K562 (cell line): ENCODE data around the gene STK4. TPM values are rescaled to one million over a fixed set of nuclear protein-coding genes. Genes with fewer than 3 reads are reported as not detected.

ENCODE experiments used
- ATAC-seq: fragments of 200-7000 bp; cut with Tn5 transposase; 3 replicates; pipeline ENCODE4 v1.9.1; 2020; ENCODE audit warnings: moderate library complexity
- BruUV-seq: library from RNA; stranded (reverse); fragments of 400-500 nt; replicated peaks from 2 replicates; lab custom pipeline; 2021; lab: Mats Ljungman, UMichigan
- CTCF ChIA-PET: fragments of 300-600 bp; formaldehyde crosslinking; extraction: SDS; loops from one replicate; lab custom pipeline; 2021; ENCODE audit warnings: low intra/inter-chr PET ratio; lab: Yijun Ruan, JAX
- POLR2A ChIA-PET: fragments of 300-600, 350-650 bp; sonication (Branson Sonifier 250); formaldehyde crosslinking; extraction: SDS; loops from one replicate; lab custom pipeline; 2021; ENCODE audit warnings: antibody characterized with exemption, inconsistent platforms; lab: Yijun Ruan, JAX
- DNase-seq, 4 experiments: peaks; one replicate each; pipeline versions ENCODE4 v3.0.0 to v3.0.0-alpha.2; 2011 to 2018; ENCODE audit warnings: low spot score in 3 of 4, mixed read lengths in 3 of 4; ENCODE audit errors: extremely low read depth in 1 of 4
- FAIRE-seq: peaks from 2 replicates; lab custom pipeline; 2011; peaks lifted over from hg19 to GRCh38; lab: Jason Lieb, UNC
- H2AFZ ChIP-seq: 2 replicates; pipeline ENCODE4 v1.6.0; 2011; ENCODE audit warnings: low read depth, low read length, control low read depth, inconsistent platforms
- H3K27ac ChIP-seq: fragments of 200-600 bp; 3 replicates; pipeline ENCODE4 v1.8.0; 2011; ENCODE audit warnings: low read depth, mild to moderate bottlenecking, control low read depth, inconsistent platforms, low read length, moderate library complexity, mixed read lengths; ENCODE audit errors: extremely low read depth
- H3K27me3 ChIP-seq, 2 experiments: fragments of 300-600 bp in 1 of 2; 2 replicates in 1 of 2; 3 replicates in 1 of 2; pipeline versions ENCODE4 v1.6.0 to v1.8.0; 2011; ENCODE audit warnings: inconsistent platforms in 2 of 2, low read length in 2 of 2, mild to moderate bottlenecking in 1 of 2, mixed read lengths in 1 of 2, moderate library complexity in 1 of 2; ENCODE audit not compliant: control insufficient read depth in 2 of 2, insufficient read depth in 2 of 2
- H3K36me3 ChIP-seq: fragments of 300-600 bp; 3 replicates; pipeline ENCODE4 v1.8.0; 2011; ENCODE audit warnings: mild to moderate bottlenecking, low read length, inconsistent platforms; ENCODE audit not compliant: control insufficient read depth, insufficient read depth
- H3K4me1 ChIP-seq, 2 experiments: fragments of 200-600 bp in 1 of 2; replicated peaks in 1 of 2; 2 replicates in 1 of 2; 3 replicates in 1 of 2; pipeline versions ENCODE4 v1.5.1 to v1.8.0; 2011; ENCODE audit warnings: inconsistent platforms in 2 of 2, low read length in 2 of 2, mild to moderate bottlenecking in 1 of 2, mixed read lengths in 1 of 2, moderate library complexity in 1 of 2; ENCODE audit not compliant: control insufficient read depth in 2 of 2, insufficient read depth in 2 of 2
- H3K4me2 ChIP-seq: 2 replicates; pipeline ENCODE4 v1.6.1; 2011; ENCODE audit warnings: low read length, control low read depth, inconsistent platforms, mixed read lengths; ENCODE audit not compliant: insufficient read depth
- H3K4me3 ChIP-seq: fragments of 200-600 bp; sonication (generic), shearing (Covaris generic); 2 replicates; pipeline ENCODE4 v1.5.1; 2016; ENCODE audit warnings: control low read depth, inconsistent platforms
- H3K79me2 ChIP-seq: fragments of 200-600 bp; 3 replicates; pipeline ENCODE4 v1.8.0; 2011; ENCODE audit warnings: low read length, inconsistent platforms; ENCODE audit not compliant: control insufficient read depth, insufficient read depth
- H3K9ac ChIP-seq, 2 experiments: 2 replicates each; pipeline versions ENCODE4 v1.6.0 to v1.6.1; 2011; ENCODE audit warnings: low read depth in 2 of 2, low read length in 2 of 2, control low read depth in 1 of 2, inconsistent platforms in 1 of 2, mild to moderate bottlenecking in 1 of 2, mixed read lengths in 1 of 2; ENCODE audit not compliant: insufficient read depth in 1 of 2
- H3K9me1 ChIP-seq: one replicate; pipeline ENCODE4 v1.6.0; 2011; ENCODE audit warnings: inconsistent platforms, mild to moderate bottlenecking, low read length, moderate library complexity; ENCODE audit not compliant: control insufficient read depth, insufficient read depth
- H3K9me3 ChIP-seq: replicated peaks from 2 replicates; pipeline ENCODE4 v1.5.1; 2011; ENCODE audit warnings: low read depth, low read length, inconsistent platforms; ENCODE audit not compliant: control insufficient read depth, insufficient read depth
- H4K20me1 ChIP-seq: replicated peaks from 2 replicates; pipeline ENCODE4 v1.6.1; 2011; ENCODE audit warnings: low read length, inconsistent platforms, mixed read lengths; ENCODE audit not compliant: control insufficient read depth, insufficient read depth
- CTCFL ChIP-seq: IDR thresholded peaks from 2 replicates; pipeline ENCODE4 v1.6.1; 2011; ENCODE audit warnings: borderline replicate concordance, low read depth, mild to moderate bottlenecking, moderate library complexity, low read length; ENCODE audit not compliant: insufficient read depth, poor library complexity, severe bottlenecking
- EWSR1 ChIP-seq: fragments of 450-650 bp; IDR thresholded peaks from 2 replicates; pipeline ENCODE4 v1.6.1; 2018; ENCODE audit warnings: borderline replicate concordance, mild to moderate bottlenecking, low read depth, moderate library complexity; ENCODE audit not compliant: partially characterized antibody
- GATAD2A ChIP-seq: fragments of 450-650 bp; IDR thresholded peaks from 2 replicates; pipeline ENCODE4 v1.6.1; 2017
- HDAC1 ChIP-seq, 2 experiments: fragments of 450-650 bp; IDR thresholded peaks; 2 replicates each; pipeline ENCODE4 v1.6.1; 2016 to 2017; ENCODE audit warnings: inconsistent platforms in 1 of 2, mild to moderate bottlenecking in 1 of 2, moderate library complexity in 1 of 2
- SIN3A ChIP-seq, 2 experiments: fragments of 150-350 bp in 1 of 2; IDR thresholded peaks; 2 replicates each; pipeline ENCODE4 v1.6.1; 2011 to 2016; ENCODE audit warnings: borderline replicate concordance in 2 of 2, low read depth in 2 of 2, low read length in 2 of 2, mild to moderate bottlenecking in 2 of 2, moderate library complexity in 2 of 2; ENCODE audit not compliant: control insufficient read depth in 1 of 2
- SNIP1 ChIP-seq: fragments of 450-650 bp; IDR thresholded peaks from 2 replicates; pipeline ENCODE4 v1.7.1; 2017; ENCODE audit warnings: low read depth, mild to moderate bottlenecking
- TAF1 ChIP-seq: IDR thresholded peaks from 2 replicates; pipeline ENCODE4 v1.6.1; 2011; ENCODE audit warnings: mild to moderate bottlenecking, low read length, moderate library complexity; ENCODE audit not compliant: insufficient read depth, control insufficient read depth, severe bottlenecking; ENCODE audit errors: extremely low read depth
- TGIF2 ChIP-seq: sonication (generic); formaldehyde crosslinking; IDR thresholded peaks from 2 replicates; pipeline ENCODE4 v1.8.1; 2022; ENCODE audit warnings: mild to moderate bottlenecking, missing genetic modification reagents, moderate library complexity
- TOE1 ChIP-seq, 2 experiments: fragments of 450-650 bp in 1 of 2; sonication (generic) in 1 of 2; formaldehyde crosslinking in 1 of 2; IDR thresholded peaks; 2 replicates each; pipeline versions ENCODE4 v1.7.1 to v1.8.0; 2016 to 2022; ENCODE audit warnings: borderline replicate concordance in 2 of 2, mild to moderate bottlenecking in 2 of 2, antibody characterized with exemption in 1 of 2, inconsistent platforms in 1 of 2, low read depth in 1 of 2, missing genetic modification reagents in 1 of 2, moderate library complexity in 1 of 2
- ZBED1 ChIP-seq: IDR thresholded peaks from 2 replicates; pipeline ENCODE4 v1.6.1; 2014
- ZNF12 ChIP-seq: sonication (generic); formaldehyde crosslinking; IDR thresholded peaks from 2 replicates; pipeline ENCODE4 v1.4.0; 2020; ENCODE audit warnings: mild to moderate bottlenecking, missing genetic modification reagents
- ZNF212 ChIP-seq: fragments of 450-650 bp; formaldehyde crosslinking; IDR thresholded peaks from 2 replicates; pipeline ENCODE4 v1.4.0; 2020; ENCODE audit warnings: mild to moderate bottlenecking
- ZNF507 ChIP-seq: conservative IDR thresholded peaks from 2 replicates; pipeline ENCODE4 v1.6.1; 2017; ENCODE audit warnings: missing genetic modification characterization, missing compliant biosample characterization
- ZNF696 ChIP-seq: fragments of 250-450 bp; sonication (Bioruptor Pico); conservative IDR thresholded peaks from 2 replicates; pipeline ENCODE4 v1.4.0; 2020; ENCODE audit warnings: mild to moderate bottlenecking, moderate library complexity
- ZNF717 ChIP-seq: fragments of 250-450 bp; sonication (Bioruptor Pico); IDR thresholded peaks from 2 replicates; pipeline ENCODE4 v1.5.0; 2021
- ZNF76 ChIP-seq: fragments of 250-450 bp; sonication (Bioruptor Pico); IDR thresholded peaks from 2 replicates; pipeline ENCODE4 v1.4.0; 2020; ENCODE audit warnings: mild to moderate bottlenecking, moderate library complexity, borderline replicate concordance
- ZZZ3 ChIP-seq: fragments of 450-650 bp; IDR thresholded peaks from 2 replicates; pipeline ENCODE4 v1.6.1; 2016; ENCODE audit warnings: antibody characterized with exemption, mild to moderate bottlenecking, moderate library complexity
- WGBS: fragments of 100-300 bp; shearing (Covaris generic); methylation state at CpG from one replicate; pipeline ENCODE4 v1.1.6; 2016; ENCODE audit warnings: low coverage, mixed read lengths; ENCODE audit not compliant: insufficient coverage; ENCODE audit errors: missing lambda C conversion rate; 5-methylcytosine and 5-hydroxymethylcytosine counted together
- in situ Hi-C: fragments of 300-500 bp; cut with MboI; formaldehyde crosslinking; loops from 4 replicates; pipeline ENCODE4 v1.15.0; 2018; ENCODE audit warnings: inconsistent platforms, mixed read lengths
- intact Hi-C: fragments of 100-400 bp; cut with micrococcal nuclease; formaldehyde crosslinking; loops from 2 replicates; pipeline ENCODE4 v1.14.2; 2022
- polyA plus RNA-seq, 8 experiments: library from polyadenylated mRNA; depleted of rRNA in 4 of 8; stranded (reverse) in 5 of 8; unstranded in 3 of 8; fragments of >200 nt; fragmentation: Nextera tagmentation in 2 of 8; fragmentation: Illumina TruSeq in 1 of 8; extraction: Ambion mirVana in 2 of 8; extraction: Trizol in 1 of 8; gene quantifications; 2 replicates each; pipeline versions ENCODE4 v1.2.1 to v1.2.3, GENCODE V29; 2011 to 2014; ENCODE audit warnings: inconsistent platforms in 1 of 8, missing spikeins in 1 of 8
- total RNA-seq, 7 experiments: library from RNA; depleted of rRNA in 6 of 7; stranded (reverse); fragments of >200 nt in 6 of 7; fragmentation: Illumina TruSeq in 2 of 7; extraction: Trizol in 2 of 7; gene quantifications; 2 replicates each; pipeline versions ENCODE4 v1.2.1 to v1.2.3, GENCODE V29; 2011 to 2021; ENCODE audit warnings: low replicate concordance in 1 of 7

STK4 gene
- total and polyA plus RNA-seq, 9 of the 15 experiments (the other 6 are each of a cell fraction or from before 2014, with no cell fraction given) = 11.9 to 30.6 (median 22.2) TPM

- WGBS = 88% methylated on average over 3 of the region's 3 CpGs
- ChIA-PET POLR2A (no interaction called here), CTCF (no interaction called here)
- intact Hi-C loops = no loop called here
- Histone ChIP-seq H3K4me2 (no peak overlapping the region), H3K27me3 (no peaks in the 10 kb centered on the region), H4K20me1 (no peaks in the 10 kb centered on the region), H3K79me2 (no peaks in the 10 kb centered on the region), H3K9me1 (no peaks in the 10 kb centered on the region), H3K9me3 (no peaks in the 10 kb centered on the region), H3K36me3 (peaks cover 19% of the 10 kb centered on the region; the same call in 2 of the 3 replicates), H3K9ac (no peak overlapping the region), H2AFZ (no peak overlapping the region), H3K4me1 (no peaks in the 10 kb centered on the region), H3K27ac (no peak overlapping the region), H3K4me3 (no peak overlapping the region)
- ATAC-seq (no peak), DNase-seq (no peak), FAIRE-seq (no peak)
- no TSS peak for BruUV-seq
- TF ChIP-seq TOE1 (IDR thresholded peaks at IDR 0.05; ENCODE audit: borderline replicate concordance) (no peak), TOE1 (CRISPR knock-in tag; IDR thresholded peaks at IDR 0.05; ENCODE audit: borderline replicate concordance, low read depth) (no peak), TAF1 (no peak), ZNF507 (tag) (no peak), ZNF696 (no peak), ZNF717 (CRISPR knock-in tag) (no peak), EWSR1 (no peak), ZBED1 (no peak), GATAD2A (no peak), HDAC1 (IDR thresholded peaks at IDR 0.05) (no peak), ZNF212 (CRISPR knock-in tag) (no peak), SNIP1 (no peak), CTCFL (no peak), ZZZ3 (no peak), SIN3A (IDR thresholded peaks at IDR 0.05; ENCODE audit: borderline replicate concordance in 2 of 2, control insufficient read depth in 1 of 2, low read depth in 2 of 2, low read length in 2 of 2) (no peak), ZNF76 (no peak), TGIF2 (CRISPR knock-in tag) (no peak), ZNF12 (CRISPR knock-in tag) (no peak)
- in situ Hi-C loops = no loop called here
Measured at GRCh38 chr20:45082468-45082867, 116.2 kb downstream of the STK4 start.
